ENCODE data around the gene TRPV4. TPM values are rescaled to one million over a fixed set of nuclear protein-coding genes. Genes with fewer than 3 reads are reported as not detected.

TRPV4 gene
- total and polyA plus RNA-seq, 2 experiments from 2014 or later, result 0.66 to 1.1 TPM

GRCh38 chr12:109744986-109745942 lies 87.9 kb downstream of the TRPV4 start:
- H3K9me2 ChIP-seq (ENCODE audit: insufficient read depth), result no peaks in the 10 kb centered on the region
- H3K4me3 ChIP-seq, result no peak overlapping the region
- no peaks in the 10 kb centered on the region; the same call in 1 of the 2 replicates for H3K4me1 ChIP-seq (ENCODE audit: insufficient read depth)
- Mint-ChIP-seq H3K4me3 (no peak overlapping the region), H3K4me1 (peaks cover 3% of the 10 kb centered on the region; the same call in 1 of the 3 replicates), H3K27ac (no peak overlapping the region), H3K9me3 (no peaks in the 10 kb centered on the region; the same call in 2 of the 3 replicates), H3K27me3 (ENCODE audit: insufficient read depth, low read depth, poor library complexity) (peaks cover 6% of the 10 kb centered on the region), H3K36me3 (ENCODE audit: low read depth) (no peaks in the 10 kb centered on the region)
- ATAC-seq (no peak), DNase-seq (ENCODE audit: low spot score) (no peak)
- TF ChIP-seq EZH2 (IDR thresholded peaks at IDR 0.05; ENCODE audit: low read depth, unreplicated experiment), result no peak
- no peak for TF ChIP-seq ZNF462 (CRISPR knock-in tag; IDR thresholded peaks at IDR 0.05)
- TF ChIP-seq CREB1 (CRISPR knock-in tag; IDR thresholded peaks at IDR 0.05; ENCODE audit: low read depth), result no peak
- TF ChIP-seq JUNB (IDR thresholded peaks at IDR 0.05; ENCODE audit: unreplicated experiment), result no peak
- TF ChIP-seq ETS1 (IDR thresholded peaks at IDR 0.05), result no peak
- TF ChIP-seq ZNF331 (CRISPR knock-in tag; IDR thresholded peaks at IDR 0.05; ENCODE audit: low read depth), result no peak
- TF ChIP-seq STAT1 (IDR thresholded peaks at IDR 0.05; ENCODE audit: unreplicated experiment), result no peak
- TF ChIP-seq POLR2AphosphoS5 (IDR thresholded peaks at IDR 0.05; ENCODE audit: low read depth), result no peak
- no peak for TF ChIP-seq EZH2phosphoT487 (IDR thresholded peaks at IDR 0.05; ENCODE audit: unreplicated experiment)
- TF ChIP-seq NANOG (IDR thresholded peaks at IDR 0.05; ENCODE audit: borderline replicate concordance), result no peak
- TF ChIP-seq REST (IDR thresholded peaks at IDR 0.05; ENCODE audit: unreplicated experiment), result no peak
- TF ChIP-seq ZNF114 (CRISPR knock-in tag; IDR thresholded peaks at IDR 0.05), result no peak
- TF ChIP-seq, protein P1, sequence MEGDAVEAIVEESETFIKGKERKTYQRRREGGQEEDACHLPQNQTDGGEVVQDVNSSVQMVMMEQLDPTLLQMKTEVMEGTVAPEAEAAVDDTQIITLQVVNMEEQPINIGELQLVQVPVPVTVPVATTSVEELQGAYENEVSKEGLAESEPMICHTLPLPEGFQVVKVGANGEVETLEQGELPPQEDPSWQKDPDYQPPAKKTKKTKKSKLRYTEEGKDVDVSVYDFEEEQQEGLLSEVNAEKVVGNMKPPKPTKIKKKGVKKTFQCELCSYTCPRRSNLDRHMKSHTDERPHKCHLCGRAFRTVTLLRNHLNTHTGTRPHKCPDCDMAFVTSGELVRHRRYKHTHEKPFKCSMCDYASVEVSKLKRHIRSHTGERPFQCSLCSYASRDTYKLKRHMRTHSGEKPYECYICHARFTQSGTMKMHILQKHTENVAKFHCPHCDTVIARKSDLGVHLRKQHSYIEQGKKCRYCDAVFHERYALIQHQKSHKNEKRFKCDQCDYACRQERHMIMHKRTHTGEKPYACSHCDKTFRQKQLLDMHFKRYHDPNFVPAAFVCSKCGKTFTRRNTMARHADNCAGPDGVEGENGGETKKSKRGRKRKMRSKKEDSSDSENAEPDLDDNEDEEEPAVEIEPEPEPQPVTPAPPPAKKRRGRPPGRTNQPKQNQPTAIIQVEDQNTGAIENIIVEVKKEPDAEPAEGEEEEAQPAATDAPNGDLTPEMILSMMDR (conservative IDR thresholded peaks at IDR 0.05; ENCODE audit: low read depth in 2 of 2), result no peak
- no peaks in the 10 kb centered on the region for H3K36me3 ChIP-seq (ENCODE audit: insufficient read depth)
- no peaks in the 10 kb centered on the region for H3K79me2 ChIP-seq (replicated peaks; ENCODE audit: insufficient read depth)
- H3K27ac ChIP-seq (ENCODE audit: low read depth), result no peak overlapping the region
- H3K27me3 ChIP-seq (ENCODE audit: insufficient read depth), result no peaks in the 10 kb centered on the region
- H3F3A ChIP-seq (replicated peaks; ENCODE audit: low read depth), result no peaks in the 10 kb centered on the region
- H4K20me1 ChIP-seq (replicated peaks; ENCODE audit: insufficient read depth), result no peaks in the 10 kb centered on the region
- no peak overlapping the region for H3K4me2 ChIP-seq
- H2AFZ ChIP-seq, result no peak overlapping the region

Measured in GM23338 (cell line).